HS-27A (cell line): Measurements from ENCODE around the gene CCBE1.
A peak's percentile ranks its signal among the peaks of the same experiment; 100 is the strongest.
"Not testable (repeated sequence)": the region's sequence is repeated elsewhere in the genome, so short reads cannot be mapped to it uniquely, and the experiment has no call there.

Source experiments
- DNase-seq: peaks from one replicate; pipeline ENCODE4 v3.0.0-alpha.2; 2012; ENCODE audit warnings: low read depth, missing footprints

CCBE1 gene

GRCh38 chr18:59539108-59539507 lies 158.1 kb downstream of the CCBE1 start:
- DNase-seq: no peak

- no peak for DNase-seq
Observed at GRCh38 chr18:59537579-59537978, 159.6 kb downstream of the CCBE1 start.

- no peak for DNase-seq
Observed at GRCh38 chr18:59536166-59536565, 161.1 kb downstream of the CCBE1 start.

- no peak for DNase-seq
Observed at GRCh38 chr18:59535055-59535454, 162.2 kb downstream of the CCBE1 start.

GRCh38 chr18:59528866-59529265 lies 168.4 kb downstream of the CCBE1 start:
- no peak for DNase-seq

- DNase-seq: no peak
Observed at GRCh38 chr18:59520562-59521355, 176.5 kb downstream of the CCBE1 start.

GRCh38 chr18:59518705-59519104 lies 178.5 kb downstream of the CCBE1 start:
- no peak for DNase-seq

GRCh38 chr18:59517446-59518165 lies 179.6 kb downstream of the CCBE1 start:
- DNase-seq: no peak

- DNase-seq: peak; percentile 41
Observed at GRCh38 chr18:59516356-59517155, 180.7 kb downstream of the CCBE1 start.

GRCh38 chr18:59515956-59516355 lies 181.3 kb downstream of the CCBE1 start:
- not testable (repeated sequence) for DNase-seq

GRCh38 chr18:59515147-59515546 lies 182.1 kb downstream of the CCBE1 start:
- DNase-seq: no peak

GRCh38 chr18:59514203-59514602 lies 183.0 kb downstream of the CCBE1 start:
- DNase-seq: no peak

- DNase-seq: no peak
Observed at GRCh38 chr18:59512025-59512755, 185.0 kb downstream of the CCBE1 start.

- no peak for DNase-seq
Observed at GRCh38 chr18:59509481-59510442, 187.5 kb downstream of the CCBE1 start.

GRCh38 chr18:59505356-59505755 lies 191.9 kb downstream of the CCBE1 start:
- no peak for DNase-seq

- peak; percentile 43 for DNase-seq
Observed at GRCh38 chr18:59502274-59503175, 194.7 kb downstream of the CCBE1 start.

GRCh38 chr18:59501920-59502273 lies 195.3 kb downstream of the CCBE1 start:
- DNase-seq: no peak

- DNase-seq: no peak
Observed at GRCh38 chr18:59500765-59501164, 196.5 kb downstream of the CCBE1 start.

- no peak for DNase-seq
Observed at GRCh38 chr18:59498506-59499086, 198.6 kb downstream of the CCBE1 start.
